GM18873 (cell line): ENCODE measurements around the gene HNRNPM.
"Not testable (repeated sequence)": the region's sequence is repeated elsewhere in the genome, so short reads cannot be mapped to it uniquely, and the experiment has no call there.

Experiments used
- ATAC-seq: cut with Tn5 transposase; IDR thresholded peaks from one replicate; pipeline ENCODE4 v1.9.1; 2021; ENCODE audit warnings: mild to moderate bottlenecking, moderate library complexity, moderate number of reproducible peaks; ENCODE audit not compliant: unreplicated experiment, low FRiP score

The HNRNPM gene

DNA sequence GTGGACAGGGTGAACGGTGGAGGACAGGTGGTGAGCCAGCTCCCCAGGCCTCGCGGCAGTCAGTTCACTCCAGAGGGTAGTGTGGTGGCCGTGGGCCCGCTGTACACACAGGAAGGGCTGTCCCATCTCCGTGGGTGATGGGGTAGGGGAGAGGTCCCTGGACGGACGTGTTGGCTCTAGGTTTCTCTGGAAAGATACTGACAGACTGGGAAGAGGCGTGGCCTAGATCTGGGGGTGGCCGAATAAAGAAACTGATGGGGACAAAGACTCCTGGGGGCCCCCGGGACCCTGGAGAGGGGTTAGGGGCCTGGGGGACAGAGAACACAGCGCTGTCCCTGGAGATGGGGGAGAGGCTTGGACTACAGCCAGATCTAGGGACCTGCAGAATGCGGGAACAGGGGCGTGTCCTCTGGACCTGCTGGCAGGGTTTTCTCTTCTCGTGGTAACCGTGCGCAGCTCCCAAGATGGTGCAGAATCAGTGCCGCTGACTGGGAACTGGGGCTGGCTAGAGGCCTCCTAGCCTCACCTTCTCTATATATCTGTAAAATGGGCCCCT, 61.7 kb downstream of the HNRNPM start:
- no peak for ATAC-seq

DNA sequence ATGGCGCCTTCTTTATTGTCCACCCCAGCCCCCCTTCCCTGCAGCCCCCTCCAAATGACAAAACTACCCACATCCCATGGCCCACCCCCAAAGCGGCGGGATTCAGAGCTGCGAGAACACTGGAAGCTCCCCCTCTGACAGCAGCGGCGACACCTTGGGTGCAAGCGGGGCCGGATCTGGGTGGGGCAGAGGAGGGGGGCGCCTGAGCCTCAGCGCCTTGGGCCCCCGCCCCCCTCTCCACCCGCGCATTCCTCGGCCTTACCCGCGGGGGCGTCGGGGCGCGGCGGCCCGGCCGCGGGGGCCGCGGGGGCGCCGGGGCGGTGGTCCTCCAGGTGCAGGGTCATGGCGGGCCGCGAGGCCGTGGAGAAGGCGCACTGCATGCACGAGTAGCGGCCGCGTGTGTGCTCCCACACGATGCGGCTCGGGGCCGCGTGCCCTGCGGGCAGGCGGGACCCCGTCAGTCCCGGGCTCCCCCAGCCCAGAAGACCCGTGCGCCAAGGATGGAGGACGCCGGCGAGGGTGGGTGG, 65.9 kb downstream of the HNRNPM start:
- ATAC-seq: no peak

DNA sequence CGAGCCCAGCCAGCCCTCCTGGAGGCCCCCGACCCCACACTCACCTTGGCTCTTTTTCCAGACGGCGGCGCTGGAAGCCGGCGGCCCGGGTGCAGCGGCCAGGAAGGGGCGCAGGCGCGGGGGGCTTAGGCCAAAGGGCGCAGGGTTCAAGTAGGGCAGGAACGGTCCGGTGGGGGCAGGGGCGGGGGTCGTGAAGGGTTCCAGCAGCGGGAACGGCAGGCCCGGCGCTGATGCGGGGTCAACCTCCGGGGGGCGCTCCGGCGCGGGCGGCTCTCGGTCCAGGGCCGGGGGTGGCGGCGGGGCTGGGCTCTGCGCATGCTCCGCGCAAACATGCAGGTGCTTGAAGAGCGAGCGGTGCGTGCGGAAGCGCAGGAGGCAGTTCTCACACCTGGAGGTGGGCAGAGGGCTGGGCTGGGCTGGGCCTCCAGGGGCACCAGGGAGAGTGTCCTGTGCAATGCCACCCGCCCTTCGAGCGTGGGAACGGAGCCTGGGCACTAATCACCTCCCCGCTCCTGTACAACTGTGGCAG, 66.9 kb downstream of the HNRNPM start:
- ATAC-seq: no peak

DNA sequence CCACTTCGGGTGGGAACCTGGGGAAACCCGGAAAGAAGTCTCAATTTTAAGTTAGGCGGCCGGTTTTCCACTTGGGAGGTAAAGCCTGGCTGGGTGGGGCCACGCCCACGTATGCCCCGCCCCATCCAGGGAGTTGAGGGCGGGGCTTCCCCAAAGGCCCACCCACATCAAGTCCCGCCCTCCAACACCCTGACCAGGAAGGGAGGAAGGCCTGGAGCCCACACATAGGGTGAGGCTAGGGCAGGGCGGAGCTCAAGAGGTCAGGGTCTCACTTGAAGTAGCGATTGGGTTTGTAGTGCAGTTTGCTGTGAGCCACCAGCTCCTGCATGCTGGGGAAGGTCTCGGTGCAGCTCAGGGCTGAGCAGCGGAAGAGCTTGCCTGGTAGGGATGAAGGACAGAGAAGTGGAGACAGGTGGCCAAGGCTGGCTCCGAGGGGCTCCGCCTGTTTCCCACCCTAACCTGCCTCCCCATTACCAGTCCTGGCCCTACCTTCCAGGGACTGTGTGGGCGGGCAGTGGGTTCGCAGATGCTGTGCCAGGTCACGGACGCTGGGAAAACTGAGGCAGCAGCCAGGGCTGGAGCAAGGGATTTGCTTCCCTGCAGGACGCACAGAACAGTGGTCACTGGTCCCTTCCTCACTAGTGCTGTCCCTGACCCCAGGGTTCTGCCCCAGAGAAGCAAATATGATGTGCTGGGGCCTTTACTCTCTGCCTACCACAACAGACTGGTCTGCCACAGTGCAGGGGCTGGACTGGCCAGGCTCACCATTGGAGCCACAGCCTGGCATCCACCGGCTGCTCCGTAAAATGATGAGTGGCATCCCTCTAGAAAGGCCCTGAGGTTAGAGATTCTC, 67.6 kb downstream of the HNRNPM start:
- ATAC-seq: no peak

DNA sequence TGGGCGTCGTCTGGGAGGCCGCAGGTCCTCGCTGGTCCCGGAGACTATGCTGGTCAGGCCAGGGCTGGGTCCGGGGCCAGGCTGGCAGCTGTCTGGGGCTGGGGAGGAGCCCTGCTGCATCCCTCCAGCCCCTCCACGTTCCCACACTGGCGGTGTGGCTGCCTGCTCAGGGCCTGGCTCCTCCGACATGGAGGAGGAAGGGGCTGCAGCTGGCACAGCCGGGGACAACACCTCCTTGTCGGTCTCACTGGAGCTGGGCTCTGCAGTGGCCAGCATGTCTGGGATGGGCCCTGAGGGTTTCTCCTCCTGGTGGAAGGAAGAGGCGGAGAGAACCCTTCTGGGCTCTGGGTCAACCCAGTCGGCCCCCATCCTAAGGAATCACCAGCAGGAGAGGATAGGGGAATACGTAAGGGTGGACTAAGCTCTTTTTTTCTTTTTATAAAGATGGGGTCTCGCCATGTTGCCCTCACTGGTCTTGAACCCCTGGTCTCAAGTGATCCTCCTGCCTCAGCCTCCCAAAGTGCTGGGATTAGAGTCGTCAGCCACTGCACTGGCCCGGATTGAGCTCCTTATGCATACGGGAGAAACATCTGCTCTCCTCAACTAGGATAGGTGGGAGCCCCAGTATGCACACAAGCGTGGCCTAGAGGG, 68.4 kb downstream of the HNRNPM start:
- ATAC-seq: no peak

DNA sequence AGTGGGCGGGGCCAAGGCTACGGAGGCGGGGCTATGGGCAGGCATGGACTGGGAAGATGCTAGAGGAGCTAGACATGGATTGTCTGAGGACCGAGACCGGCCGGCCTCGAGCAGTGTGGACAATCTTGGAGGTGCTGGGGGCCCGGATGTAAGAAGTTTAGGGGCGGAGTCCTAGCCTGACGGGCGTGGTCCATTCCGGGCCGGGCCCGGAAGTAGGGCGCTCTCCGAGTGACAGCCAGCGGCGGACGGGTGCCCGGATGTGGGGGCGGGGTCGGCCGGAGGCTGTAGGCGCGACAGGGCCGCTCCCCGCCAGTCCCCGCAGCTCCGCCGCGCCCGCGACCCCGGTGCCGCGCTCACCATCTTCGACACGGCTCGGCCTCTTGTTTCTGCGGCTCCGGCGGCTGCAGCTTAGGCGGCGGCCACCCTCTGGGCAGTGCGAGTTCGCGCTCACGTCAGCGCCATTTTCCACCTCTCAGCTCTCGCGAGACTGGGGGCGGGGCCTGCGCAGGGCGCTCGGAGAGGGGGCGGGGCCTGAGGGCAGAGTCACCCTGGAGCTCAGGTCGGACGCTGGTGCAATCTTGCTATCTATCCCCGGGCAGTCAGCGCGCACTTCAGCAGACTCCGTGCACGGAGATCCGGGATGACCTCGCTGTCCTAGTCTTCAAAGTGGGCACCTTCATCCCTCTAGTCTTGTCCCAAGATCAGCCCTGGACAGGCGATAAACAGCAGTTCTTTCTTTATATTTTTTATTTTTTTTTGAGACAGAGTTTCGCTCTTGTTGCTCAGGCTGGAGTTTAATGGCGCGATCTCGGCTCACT, 69.1 kb downstream of the HNRNPM start, which contains the start of gene ZNF414:
Gene ZNF414, minus strand, starts transcription at position 481 of the 818 bp plus-strand sequence. Its CDS starts 121 bp downstream, at position 360.
- peak; percentile 76 for ATAC-seq

DNA sequence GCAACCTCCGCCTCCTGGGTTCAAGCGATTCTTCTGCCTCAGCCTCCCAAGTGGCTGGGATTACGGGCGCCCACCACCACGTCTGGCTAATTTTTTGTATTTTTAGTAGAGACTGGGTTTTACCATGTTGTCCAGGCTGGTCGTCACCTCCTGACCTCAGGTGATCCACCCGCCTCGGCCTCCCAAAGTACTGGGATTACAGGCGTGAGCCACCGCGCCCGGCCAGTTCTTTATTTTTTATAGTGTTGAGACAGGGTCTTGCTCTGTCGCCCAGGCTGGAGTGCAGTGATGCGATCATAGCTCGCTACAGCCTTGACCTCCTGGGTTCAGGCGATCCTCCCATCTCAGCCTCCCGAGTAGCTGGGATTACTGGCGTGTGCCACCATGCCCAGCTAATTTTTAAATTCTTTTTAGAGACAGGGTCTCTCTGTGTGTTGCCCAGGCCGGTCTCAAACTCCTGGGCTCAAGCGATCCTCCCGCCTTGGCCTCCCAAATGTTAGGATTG, 69.8 kb downstream of the HNRNPM start:
- not testable (repeated sequence) for ATAC-seq

DNA sequence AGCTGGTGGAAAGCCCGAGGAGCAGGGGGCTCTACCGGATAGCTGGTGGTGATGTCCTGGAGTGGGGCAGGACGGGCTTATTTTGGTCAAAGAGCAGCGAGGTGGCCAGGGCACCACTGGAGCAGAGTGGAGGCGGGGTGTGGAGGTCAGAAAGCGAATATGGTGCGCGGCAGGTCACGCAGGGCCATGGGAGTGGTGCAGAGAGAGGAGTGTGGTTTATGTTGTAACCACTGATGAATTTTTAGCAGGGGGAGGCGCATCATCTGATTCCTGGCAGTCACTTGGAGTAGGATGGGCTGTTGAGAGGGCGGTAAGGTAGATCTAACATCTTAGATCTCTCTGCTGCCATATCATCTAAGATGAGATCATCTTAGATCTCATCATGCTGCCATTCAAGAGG, 70.5 kb downstream of the HNRNPM start:
- no peak for ATAC-seq

DNA sequence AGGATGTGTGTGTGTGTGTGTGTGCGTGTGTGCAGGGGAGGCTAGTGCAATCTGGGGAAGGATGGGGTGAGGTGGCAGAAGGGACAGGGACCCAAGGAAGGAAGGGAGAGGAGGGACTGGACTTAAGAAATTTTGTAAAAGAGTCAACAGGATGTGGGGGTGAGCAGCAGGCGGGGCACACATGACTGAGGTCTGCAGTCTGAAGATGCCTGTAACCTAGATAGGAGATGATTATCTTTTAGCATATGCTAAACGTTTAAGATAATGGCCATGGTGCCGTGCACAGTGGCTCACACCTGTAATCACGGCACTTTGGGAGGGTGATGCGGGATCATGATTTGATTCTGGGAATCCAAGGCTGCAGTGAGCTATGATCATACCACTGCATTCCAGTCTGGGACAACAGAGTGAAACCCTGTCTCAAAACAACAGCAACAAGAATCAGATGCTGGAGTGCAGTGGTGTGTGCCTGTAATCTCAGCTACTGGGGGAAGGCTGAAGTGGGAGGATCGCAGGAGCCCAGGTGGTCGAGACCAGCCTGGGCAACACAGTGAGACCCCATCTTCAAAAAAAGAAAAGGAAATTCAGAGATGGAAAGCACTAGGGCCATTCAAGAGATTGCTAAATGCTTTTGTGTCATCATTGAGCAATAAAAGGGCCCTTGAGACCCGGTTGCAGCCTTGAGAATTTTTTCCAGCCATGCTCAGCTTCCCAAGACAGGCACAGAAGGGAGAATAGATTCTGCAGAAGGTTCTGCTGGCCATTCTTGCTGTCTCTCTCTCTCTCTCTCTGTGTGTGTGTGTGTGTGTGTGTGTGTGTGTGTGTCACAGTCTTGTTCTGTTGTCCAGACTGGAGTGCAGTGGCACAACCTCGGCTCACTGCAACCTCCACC, 73.0 kb downstream of the HNRNPM start:
- ATAC-seq: no peak

DNA sequence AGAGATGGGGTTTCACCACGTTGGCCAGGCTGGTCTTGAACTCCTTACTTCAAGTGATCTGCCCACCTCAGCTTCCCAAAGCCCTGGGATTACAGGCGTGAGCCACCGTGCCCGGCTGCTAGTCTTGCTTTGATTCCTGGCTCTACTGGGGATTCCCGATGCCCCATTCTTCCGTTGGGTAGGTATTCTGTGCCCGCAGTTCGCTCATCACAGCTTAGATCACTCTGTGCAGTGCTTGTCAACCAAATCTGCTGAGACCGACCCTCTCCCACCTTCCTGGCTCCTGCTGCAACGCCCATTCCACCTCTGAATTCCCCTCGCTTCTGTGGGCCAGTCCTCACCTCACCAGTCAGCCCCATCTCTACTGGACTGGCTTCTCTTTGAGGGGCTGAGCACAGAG, 73.8 kb downstream of the HNRNPM start:
- ATAC-seq: no peak

DNA sequence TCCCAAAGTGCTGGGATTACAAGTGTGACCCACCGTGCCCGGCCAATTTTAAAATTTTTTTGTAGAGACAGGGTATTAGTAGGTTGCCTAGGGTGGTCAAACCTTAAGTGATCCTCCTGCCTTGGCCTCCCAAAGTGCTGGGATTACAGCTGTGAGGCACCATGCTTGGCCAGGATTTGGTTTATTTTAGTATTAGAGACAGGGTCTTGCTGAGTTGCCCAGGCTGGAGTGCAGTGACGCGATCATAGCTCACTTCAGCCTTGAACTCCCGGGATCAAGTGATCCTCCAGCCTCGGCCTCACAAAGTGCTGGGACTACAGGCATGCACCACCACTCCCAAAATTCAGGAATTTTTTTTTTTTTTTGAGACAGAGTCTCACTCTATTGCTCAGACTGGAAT, 74.6 kb downstream of the HNRNPM start:
- no peak for ATAC-seq

DNA sequence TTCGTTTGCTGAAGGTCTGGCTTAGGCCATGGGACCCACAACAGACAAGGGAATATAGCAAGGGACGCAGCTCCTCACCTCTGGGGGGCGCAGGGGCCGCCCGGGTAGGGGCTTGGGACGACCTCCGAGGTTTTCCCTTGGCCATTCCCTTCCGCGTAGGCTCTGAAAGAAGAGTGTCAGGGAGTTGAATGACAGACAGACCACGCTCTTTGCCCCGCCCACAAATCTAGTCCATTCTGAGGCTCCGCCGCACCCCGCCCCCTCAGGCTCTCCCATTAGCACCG, 80.6 kb downstream of the HNRNPM start:
- ATAC-seq: no peak

DNA sequence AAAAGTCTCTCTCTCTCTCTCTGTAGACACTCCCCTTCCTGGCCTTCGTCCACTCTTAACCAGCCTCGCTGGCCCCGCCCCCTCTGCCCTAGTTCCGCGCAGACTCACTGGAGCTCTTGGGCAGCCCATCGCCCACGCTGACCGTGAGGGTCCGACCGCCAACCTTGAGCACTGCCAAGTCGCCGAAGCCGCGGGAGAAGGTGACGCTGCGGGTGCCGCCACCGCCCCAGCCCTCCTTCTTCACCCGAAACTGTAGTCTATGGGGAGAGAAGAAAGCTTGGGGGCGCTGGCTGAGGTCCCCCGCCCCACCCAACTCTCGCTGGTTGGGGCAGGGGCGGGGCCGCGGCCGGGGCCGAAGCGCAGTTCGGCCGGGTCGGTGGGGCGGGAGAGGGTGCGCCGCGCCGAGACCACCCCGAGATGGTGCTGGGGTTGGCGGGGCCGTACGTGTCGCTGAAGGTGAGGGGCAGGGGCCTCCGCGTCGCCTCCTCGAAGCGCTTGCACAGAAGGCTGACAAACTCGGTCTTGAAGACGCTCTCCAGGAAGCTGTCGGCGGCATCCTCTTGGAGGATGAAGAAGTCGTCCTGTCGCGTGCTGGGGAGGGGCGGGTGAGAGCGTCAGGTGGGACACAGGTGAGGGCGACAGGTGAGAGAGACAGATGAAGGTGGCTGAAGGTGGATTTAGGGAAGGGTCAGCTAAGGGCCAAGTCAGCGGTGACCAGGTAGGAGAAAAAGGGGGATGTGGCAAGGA, 81.7 kb downstream of the HNRNPM start:
- ATAC-seq: no peak

DNA sequence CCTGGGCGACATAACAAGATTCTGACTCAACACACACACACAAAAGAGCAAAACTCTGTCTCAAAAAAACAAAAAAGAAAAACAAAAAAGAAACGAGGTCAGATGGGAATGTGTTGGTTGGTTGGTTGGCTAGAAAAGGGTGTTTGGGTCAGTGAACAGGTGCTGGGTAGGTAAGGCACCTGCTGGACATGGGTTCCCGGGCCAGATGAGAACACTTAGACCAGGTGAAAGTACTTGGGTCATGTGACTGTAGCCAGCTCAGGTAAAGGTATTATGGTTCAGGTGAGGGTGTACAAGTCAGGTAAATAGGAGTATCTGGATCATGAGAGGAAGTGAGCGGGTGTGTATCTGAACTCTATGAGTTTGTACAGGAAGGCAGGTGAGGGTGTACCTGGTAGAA, 83.7 kb downstream of the HNRNPM start:
- ATAC-seq: no peak

DNA sequence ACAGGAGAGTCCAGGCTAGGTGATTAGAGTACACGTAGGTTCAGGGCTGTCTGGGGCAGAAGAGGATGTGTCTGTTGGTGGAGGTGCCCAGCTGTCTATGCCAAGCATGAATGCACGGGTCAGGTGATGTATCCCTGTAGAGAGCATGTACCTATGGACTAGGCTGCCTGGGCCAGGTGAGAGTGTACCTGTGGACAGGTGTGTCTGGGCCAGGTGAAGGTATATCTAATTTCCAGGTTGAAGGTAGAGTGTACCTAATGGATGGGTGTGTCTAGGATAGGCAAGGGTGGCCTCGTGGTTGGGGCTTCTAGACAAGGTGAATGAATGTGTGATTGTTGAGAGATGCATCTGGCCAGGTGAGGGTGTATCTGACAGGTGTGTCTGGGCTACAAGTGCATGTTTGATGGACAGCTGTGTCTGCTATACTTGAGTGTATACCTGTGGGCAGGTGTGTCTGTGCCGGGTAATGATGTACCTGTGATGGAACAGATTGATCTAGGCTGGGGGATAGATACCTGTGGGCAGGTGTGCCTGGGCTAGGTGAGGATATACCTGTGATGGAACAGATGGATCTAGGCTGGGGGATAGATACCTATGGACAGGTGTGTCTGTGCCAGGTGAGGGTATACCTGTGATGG, 84.7 kb downstream of the HNRNPM start:
- no peak for ATAC-seq

DNA sequence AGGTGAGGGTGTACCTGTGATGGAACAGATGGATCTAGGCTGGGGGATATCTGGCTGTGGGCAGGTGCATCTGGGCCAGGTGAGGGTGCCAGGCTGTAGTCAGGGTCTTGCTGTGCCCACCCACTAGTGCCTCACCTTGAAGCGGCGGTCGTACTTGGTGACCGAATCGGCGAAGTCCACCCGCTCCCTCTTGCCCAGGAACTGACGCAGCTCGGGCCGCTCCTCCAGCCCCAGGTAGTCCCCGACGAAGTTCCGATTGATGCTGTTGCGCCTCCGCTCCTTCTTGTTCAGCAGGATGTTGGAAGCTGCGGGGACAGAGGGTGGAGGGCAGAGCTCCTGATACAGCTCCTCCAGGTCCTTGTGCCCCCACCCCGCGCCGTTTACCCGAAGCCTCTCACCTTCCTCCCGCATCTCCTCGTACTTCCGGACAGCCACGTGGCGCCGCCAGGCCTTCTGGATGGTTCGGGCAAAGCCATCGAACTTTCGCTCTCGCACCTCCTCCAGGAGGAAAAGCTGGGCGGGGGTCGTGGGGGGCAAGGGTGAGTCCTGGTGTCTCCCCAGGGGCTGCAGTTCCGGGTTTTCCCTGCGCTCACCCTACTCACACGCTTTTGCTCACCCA, 85.4 kb downstream of the HNRNPM start:
- no peak for ATAC-seq

DNA sequence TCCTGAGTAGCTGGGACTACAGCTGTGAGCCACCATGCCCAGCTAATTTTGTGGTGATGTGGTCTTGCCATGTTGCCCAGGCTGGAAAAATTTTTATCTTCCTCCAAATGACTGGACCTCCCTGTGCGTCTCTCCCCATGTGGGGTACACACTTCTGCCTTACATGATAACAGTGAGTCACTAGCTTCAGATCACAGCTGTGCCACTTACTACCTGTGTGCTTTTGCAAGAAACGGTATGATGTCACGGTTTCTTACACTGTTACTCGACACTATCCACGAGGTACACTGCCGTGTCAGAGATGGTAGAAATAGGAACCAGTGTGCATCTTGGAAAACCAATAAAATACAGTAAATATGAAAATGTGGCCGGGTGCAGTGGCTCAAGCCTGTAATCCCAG, 86.7 kb downstream of the HNRNPM start:
- ATAC-seq: no peak

DNA sequence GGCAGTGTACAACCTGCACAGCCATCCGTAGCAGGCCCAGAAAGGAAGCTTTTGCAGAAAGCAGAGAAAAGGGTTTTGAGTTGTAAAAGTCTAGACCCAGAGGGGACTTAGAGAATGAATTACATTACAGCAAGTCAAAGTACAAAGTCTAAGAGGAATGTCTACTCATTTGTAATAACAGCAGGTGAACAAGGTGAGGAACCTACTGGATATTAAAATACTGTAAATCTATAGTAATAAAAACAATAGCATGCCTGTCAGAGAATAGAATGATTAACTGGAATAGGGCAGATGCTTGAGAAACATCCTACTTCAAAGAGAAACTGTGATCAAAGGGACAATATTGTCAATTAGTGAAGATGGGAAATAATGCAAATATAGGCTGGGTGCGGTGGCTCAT, 87.5 kb downstream of the HNRNPM start:
- ATAC-seq: no peak
